Central memory CD8-positive, alpha-beta T cell (primary cell): ENCODE measurements around the gene DENND1A.

ENCODE experiments used
- ATAC-seq: fragments of 150-1000 bp; cut with Tn5 transposase; replicated peaks from 2 replicates; pipeline ENCODE4 v1.10.0; 2022; ENCODE audit warnings: mild to moderate bottlenecking, moderate FRiP score, moderate number of reproducible peaks; ENCODE audit not compliant: poor library complexity, severe bottlenecking; ENCODE audit errors: extremely low read depth
- DNase-seq, 2 donors: peaks; one replicate each; pipeline ENCODE4 v3.0.0; 2021; ENCODE audit warnings: low spot score in 2 of 2
- H3K27ac Mint-ChIP-seq: one replicate; pipeline ENCODE4 v1.8.0; 2022; ENCODE audit warnings: low read depth, mild to moderate bottlenecking, moderate library complexity, mixed read lengths
- H3K27me3 Mint-ChIP-seq: one replicate; pipeline ENCODE4 v1.8.0; 2022; ENCODE audit warnings: mixed read lengths
- H3K36me3 Mint-ChIP-seq: one replicate; pipeline ENCODE4 v1.8.0; 2022; ENCODE audit warnings: mild to moderate bottlenecking, moderate library complexity, mixed read lengths; ENCODE audit not compliant: insufficient read depth
- H3K4me1 Mint-ChIP-seq: one replicate; pipeline ENCODE4 v1.8.0; 2022; ENCODE audit warnings: mixed read lengths
- H3K4me3 Mint-ChIP-seq: one replicate; pipeline ENCODE4 v1.8.0; 2022; ENCODE audit warnings: mild to moderate bottlenecking, moderate library complexity, mixed read lengths
- H3K9me3 Mint-ChIP-seq: one replicate; pipeline ENCODE4 v1.8.0; 2022; ENCODE audit warnings: mixed read lengths

Gene DENND1A

DNA sequence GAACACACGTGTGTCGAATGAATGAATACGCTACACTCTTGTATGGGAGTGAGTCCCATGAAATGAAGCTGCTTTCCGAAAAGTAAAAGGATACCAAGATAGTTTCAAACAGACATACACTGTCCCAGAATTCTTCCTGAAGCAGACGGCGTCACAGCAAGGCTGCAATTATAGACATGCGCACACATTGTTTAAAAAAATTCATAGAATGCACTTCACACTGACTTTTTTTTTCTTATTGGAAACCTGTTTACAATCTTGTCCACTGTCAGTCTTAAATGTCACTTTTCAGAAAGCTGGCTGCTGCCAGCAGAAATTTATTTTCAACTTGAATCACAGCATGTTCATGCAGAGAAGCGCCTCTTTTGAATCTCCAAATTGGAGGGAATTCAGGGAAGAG lies 449.1 kb downstream of the DENND1A start:
- no peak overlapping the region for H3K27ac Mint-ChIP-seq
- DNase-seq, result no peak
- H3K4me3 Mint-ChIP-seq, result no peak overlapping the region
- no peak for ATAC-seq
- H3K4me1 Mint-ChIP-seq, result no peaks in the 10 kb centered on the region
- H3K9me3 Mint-ChIP-seq, result no peaks in the 10 kb centered on the region
- H3K27me3 Mint-ChIP-seq, result no peaks in the 10 kb centered on the region
- peaks cover 4% of the 10 kb centered on the region for H3K36me3 Mint-ChIP-seq

GRCh38 chr9:123480096-123480495 lies 449.8 kb downstream of the DENND1A start:
- Mint-ChIP-seq H3K4me1 (no peaks in the 10 kb centered on the region), H3K36me3 (peaks cover 4% of the 10 kb centered on the region), H3K27ac (no peak overlapping the region), H3K9me3 (no peaks in the 10 kb centered on the region), H3K27me3 (no peaks in the 10 kb centered on the region), H3K4me3 (no peak overlapping the region)
- DNase-seq (no peak), ATAC-seq (no peak)

GRCh38 chr9:123478967-123479602 lies 450.8 kb downstream of the DENND1A start:
- H3K4me1 Mint-ChIP-seq, result no peaks in the 10 kb centered on the region
- no peak overlapping the region for H3K4me3 Mint-ChIP-seq
- H3K27me3 Mint-ChIP-seq, result no peaks in the 10 kb centered on the region
- H3K36me3 Mint-ChIP-seq, result peaks cover 4% of the 10 kb centered on the region
- ATAC-seq (no peak), DNase-seq (no peak)
- H3K27ac Mint-ChIP-seq, result no peak overlapping the region
- no peaks in the 10 kb centered on the region for H3K9me3 Mint-ChIP-seq

DNA sequence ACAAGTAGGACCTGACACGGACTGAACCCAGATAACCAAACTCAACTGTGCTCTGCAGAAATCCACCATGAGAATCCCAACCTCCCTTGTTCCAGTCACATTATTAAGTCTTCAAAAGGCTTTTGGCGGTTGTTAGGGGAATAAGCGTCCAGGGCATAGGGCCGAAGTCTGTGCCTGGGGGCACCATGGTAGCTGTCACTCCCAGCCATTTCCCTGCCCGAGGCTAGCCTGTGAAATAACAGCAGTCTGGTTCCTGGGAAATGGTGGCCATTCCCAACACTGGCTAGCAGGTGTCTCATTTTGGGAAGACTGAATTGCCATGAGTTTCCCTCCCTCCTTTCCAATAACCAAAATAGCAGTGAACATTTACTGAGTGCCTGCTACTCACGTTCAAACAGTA lies 451.8 kb downstream of the DENND1A start:
- Mint-ChIP-seq H3K27ac (no peak overlapping the region), H3K4me3 (no peak overlapping the region), H3K4me1 (no peaks in the 10 kb centered on the region), H3K36me3 (peaks cover 4% of the 10 kb centered on the region), H3K27me3 (no peaks in the 10 kb centered on the region), H3K9me3 (no peaks in the 10 kb centered on the region)
- ATAC-seq, result no peak
- no peak for DNase-seq

DNA sequence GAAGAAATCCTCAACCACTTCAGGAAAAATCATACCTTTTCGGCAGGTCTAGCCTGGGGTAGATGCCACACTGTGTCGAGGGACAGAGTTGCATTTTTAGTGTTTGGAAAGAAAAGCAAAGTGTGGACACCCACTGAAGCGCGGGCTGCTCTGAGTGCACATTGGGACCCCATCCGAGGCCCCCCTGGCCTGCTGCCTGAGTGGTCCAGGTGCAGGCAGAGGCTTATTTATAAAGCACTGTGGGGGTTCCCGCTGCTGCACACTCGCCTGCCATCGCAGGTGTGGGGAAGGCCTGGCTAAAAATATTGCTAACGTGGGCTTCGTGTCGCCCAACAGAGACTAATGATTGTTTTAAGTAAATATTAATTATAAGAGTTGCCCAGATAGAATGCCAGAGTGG lies 454.5 kb downstream of the DENND1A start:
- Mint-ChIP-seq H3K4me3 (no peak overlapping the region), H3K4me1 (no peaks in the 10 kb centered on the region), H3K27me3 (no peaks in the 10 kb centered on the region), H3K27ac (no peak overlapping the region), H3K9me3 (no peaks in the 10 kb centered on the region), H3K36me3 (peaks cover 2% of the 10 kb centered on the region)
- DNase-seq (no peak), ATAC-seq (no peak)

GRCh38 chr9:123472862-123473614 lies 456.9 kb downstream of the DENND1A start:
- no peak overlapping the region for H3K27ac Mint-ChIP-seq
- H3K9me3 Mint-ChIP-seq, result no peaks in the 10 kb centered on the region
- no peaks in the 10 kb centered on the region for H3K4me1 Mint-ChIP-seq
- ATAC-seq (no peak), DNase-seq (no peak)
- no peak overlapping the region for H3K4me3 Mint-ChIP-seq
- H3K36me3 Mint-ChIP-seq, result peaks cover 2% of the 10 kb centered on the region
- H3K27me3 Mint-ChIP-seq, result no peaks in the 10 kb centered on the region

- DNase-seq, result no peak
- Mint-ChIP-seq H3K36me3 (peaks cover 2% of the 10 kb centered on the region), H3K4me1 (no peaks in the 10 kb centered on the region), H3K9me3 (no peaks in the 10 kb centered on the region), H3K27ac (no peak overlapping the region), H3K27me3 (no peaks in the 10 kb centered on the region), H3K4me3 (no peak overlapping the region)
- ATAC-seq, result no peak
These were observed 457.9 kb downstream of the DENND1A start for GRCh38 chr9:123471843-123472570.

- no peak overlapping the region for H3K4me3 Mint-ChIP-seq
- no peaks in the 10 kb centered on the region for H3K4me1 Mint-ChIP-seq
- no peaks in the 10 kb centered on the region for H3K27me3 Mint-ChIP-seq
- H3K27ac Mint-ChIP-seq, result no peak overlapping the region
- H3K36me3 Mint-ChIP-seq, result peaks cover 2% of the 10 kb centered on the region
- no peaks in the 10 kb centered on the region for H3K9me3 Mint-ChIP-seq
- DNase-seq, result no peak
- no peak for ATAC-seq
These were observed 458.7 kb downstream of the DENND1A start for GRCh38 chr9:123470991-123471770.

GRCh38 chr9:123470121-123470782 lies 459.7 kb downstream of the DENND1A start:
- ATAC-seq (no peak), DNase-seq (no peak)
- Mint-ChIP-seq H3K4me1 (no peaks in the 10 kb centered on the region), H3K27me3 (no peaks in the 10 kb centered on the region), H3K27ac (no peak overlapping the region), H3K4me3 (no peak overlapping the region), H3K36me3 (no peaks in the 10 kb centered on the region), H3K9me3 (no peaks in the 10 kb centered on the region)

DNA sequence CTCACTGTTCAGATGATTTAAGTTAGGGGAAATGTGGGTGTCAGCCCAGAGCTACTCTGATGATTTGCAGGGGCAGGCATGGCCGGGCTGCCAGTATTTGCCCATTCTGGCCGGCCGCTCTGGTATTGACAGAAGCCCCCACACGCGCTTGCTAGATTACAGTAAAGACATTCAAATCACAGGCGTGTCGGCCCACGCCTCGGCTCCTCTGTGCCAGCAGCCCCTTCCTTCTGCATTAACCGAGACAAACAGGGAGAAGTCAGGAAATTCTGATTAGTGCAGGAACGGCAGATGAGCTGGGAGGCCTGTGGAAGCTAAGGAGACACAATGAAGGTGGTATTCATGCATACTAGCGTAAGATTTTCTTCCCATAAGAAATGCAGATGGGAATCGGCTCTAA lies 460.6 kb downstream of the DENND1A start:
- no peaks in the 10 kb centered on the region for H3K9me3 Mint-ChIP-seq
- no peak overlapping the region for H3K4me3 Mint-ChIP-seq
- ATAC-seq (no peak), DNase-seq (no peak)
- H3K27me3 Mint-ChIP-seq, result no peaks in the 10 kb centered on the region
- H3K27ac Mint-ChIP-seq, result no peak overlapping the region
- no peaks in the 10 kb centered on the region for H3K4me1 Mint-ChIP-seq
- no peaks in the 10 kb centered on the region for H3K36me3 Mint-ChIP-seq

GRCh38 chr9:123468541-123468940 lies 461.4 kb downstream of the DENND1A start:
- ATAC-seq, result no peak

DNA sequence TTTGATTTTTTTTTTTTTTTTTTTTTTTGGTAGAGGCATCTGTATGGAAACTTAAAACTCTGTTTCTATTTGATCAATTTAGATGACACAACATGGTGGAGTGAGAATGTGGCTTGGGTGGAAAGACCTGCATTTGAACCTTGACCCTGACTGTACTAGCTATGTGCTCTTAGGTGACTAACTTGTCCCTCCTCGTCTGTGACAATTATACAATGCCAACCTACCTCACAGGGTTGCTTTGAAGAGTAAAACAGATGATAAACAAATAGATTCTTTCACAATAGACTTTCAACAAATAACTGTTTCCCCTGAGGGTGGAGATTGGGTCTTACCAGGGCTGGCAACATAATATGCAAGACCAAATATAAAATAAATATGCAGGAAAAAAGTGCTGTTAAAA lies 464.6 kb downstream of the DENND1A start:
- Mint-ChIP-seq H3K27ac (no peak overlapping the region), H3K9me3 (no peaks in the 10 kb centered on the region), H3K4me3 (no peak overlapping the region), H3K4me1 (no peaks in the 10 kb centered on the region), H3K27me3 (no peaks in the 10 kb centered on the region), H3K36me3 (peaks cover 7% of the 10 kb centered on the region)
- ATAC-seq (no peak), DNase-seq (no peak)

More at GRCh38 chr9:123468541-123468940, 461.4 kb downstream of the DENND1A start:
- no peak overlapping the region for H3K4me3 Mint-ChIP-seq
- no peak for DNase-seq
- no peaks in the 10 kb centered on the region for H3K27me3 Mint-ChIP-seq
- no peaks in the 10 kb centered on the region for H3K9me3 Mint-ChIP-seq
- no peaks in the 10 kb centered on the region for H3K36me3 Mint-ChIP-seq
- no peaks in the 10 kb centered on the region for H3K4me1 Mint-ChIP-seq
- H3K27ac Mint-ChIP-seq, result no peak overlapping the region
